NCI-H2196 (cell line): ENCODE results near the gene INO80C.
"Not testable (repeated sequence)": the region's sequence is repeated elsewhere in the genome, so short reads cannot be mapped to it uniquely, and the experiment has no call there.

Source experiments
- DNase-seq: peaks from one replicate; lab custom pipeline; 2025; ENCODE audit not compliant: unreplicated experiment; lab: John Stamatoyannopoulos, UW

INO80C gene

DNA sequence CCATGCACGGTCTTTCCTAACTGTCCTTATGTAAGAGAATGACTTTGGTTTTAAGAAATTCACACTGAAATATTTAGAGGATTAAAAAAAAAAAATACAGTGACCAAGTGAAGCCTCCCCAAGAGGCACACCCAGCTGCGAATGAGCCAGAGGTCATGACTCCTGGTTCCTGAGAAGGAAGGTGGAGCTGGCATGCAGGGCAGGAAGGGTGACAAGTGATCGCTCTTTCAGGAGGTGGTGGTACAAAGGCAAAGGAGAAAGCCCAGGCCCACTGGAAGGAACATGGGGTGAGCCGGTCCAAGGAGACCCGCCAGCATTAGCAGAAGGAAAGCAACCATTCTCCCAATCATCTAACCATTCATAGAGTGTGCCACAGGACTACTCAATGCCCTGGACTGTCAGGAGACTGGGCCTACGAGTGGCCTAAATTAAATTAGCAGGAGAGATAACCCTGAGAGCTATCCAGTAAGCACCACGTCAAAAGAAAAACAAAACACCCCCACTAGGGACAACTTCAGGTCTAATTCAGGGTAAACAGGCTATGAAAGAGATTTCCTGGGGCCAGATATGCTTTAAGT, 7.8 kb downstream of the INO80C start:
- DNase-seq: no peak

DNA sequence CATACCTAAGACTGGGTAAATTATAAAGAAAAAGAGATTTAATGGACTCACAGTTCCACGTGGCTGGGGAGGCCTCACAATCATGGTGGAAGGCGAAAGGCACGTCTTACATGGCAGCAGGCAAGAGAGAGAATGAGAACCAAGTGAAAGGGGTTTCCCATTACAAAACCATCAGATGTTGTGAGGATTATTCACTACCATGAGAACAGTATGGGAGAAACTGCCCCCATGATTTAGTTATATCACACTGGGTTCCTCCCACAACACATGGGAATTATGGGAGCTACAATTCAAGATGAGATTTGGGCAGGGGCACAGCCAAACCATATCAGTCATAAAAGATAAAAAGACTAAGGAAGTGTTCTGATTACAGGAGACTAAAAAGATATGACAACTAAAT, 8.5 kb downstream of the INO80C start:
- DNase-seq: not testable (repeated sequence)

DNA sequence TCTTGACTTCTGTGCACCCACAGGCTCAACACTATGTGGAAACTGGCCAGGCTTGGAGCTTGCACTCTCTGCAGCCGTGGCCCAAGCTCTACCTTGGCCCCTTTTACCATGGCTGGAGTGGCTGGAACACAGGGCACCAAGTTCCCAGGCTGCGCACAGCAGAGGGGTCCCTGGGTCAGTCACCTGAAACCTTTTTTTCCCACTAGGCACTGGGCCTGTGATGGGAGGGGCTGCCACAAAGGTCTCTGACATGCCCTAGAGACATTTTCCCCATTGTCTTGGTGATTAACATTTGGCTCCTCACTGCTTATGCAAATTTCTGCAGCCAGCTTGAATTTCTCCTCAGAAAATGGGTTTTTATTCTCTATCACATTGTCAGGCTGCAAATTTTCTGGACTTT, 9.4 kb downstream of the INO80C start:
- DNase-seq: not testable (repeated sequence)

DNA sequence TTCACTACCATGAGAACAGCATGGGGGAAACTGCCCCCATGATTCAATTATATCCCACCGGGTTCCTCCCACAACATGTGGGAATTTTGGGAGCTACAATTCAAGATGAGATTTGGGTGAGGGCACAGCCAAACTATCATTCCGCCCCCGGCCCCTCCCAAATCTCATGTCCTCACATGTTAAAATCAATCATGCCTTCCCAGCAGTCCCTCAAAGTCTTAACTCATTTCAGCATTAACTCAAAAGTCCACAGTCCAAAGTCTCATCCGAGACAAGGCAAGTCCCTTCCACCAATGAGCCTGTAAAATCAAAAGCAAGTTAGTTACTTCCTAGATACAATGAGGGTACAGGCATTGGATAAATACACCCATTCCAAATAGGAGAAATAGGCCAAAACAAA, 10.2 kb downstream of the INO80C start:
- not testable (repeated sequence) for DNase-seq

DNA sequence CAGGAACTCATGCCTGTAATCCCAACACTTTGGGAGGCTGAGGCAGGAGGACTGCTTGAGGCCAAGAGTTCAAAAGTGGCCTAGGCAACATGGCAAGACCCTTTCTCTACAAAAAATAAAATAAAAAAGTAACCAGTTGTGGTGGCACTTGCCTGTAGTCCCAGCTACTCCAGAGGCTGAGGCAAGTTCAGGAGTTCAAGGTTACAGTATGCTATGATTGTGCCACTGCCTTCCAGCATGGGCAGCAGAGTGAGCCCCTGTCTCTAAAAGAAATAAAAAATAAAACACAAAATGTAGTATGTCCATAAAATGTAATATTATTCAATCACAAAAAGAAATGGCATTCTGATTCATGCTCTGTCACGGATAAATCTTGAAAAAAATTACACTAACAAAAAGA, 11.9 kb downstream of the INO80C start:
- DNase-seq: no peak

DNA sequence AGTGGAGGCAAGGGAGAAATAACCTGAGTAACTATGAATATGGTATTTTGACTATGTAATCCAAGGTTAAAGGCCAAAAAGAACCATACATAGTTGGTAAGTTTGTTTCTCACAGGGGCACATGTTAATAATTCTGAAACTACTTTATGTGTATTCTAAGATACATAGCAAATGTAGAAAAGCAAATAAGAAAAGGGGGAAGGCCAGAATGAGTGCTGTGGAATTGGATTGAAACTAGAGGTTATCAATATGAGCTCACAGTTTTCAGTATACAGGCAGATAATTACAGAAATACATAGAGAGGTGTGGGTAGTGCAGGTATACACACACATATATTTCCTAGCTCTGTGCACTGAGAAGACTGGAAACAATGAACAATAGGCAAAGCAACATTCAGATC, 13.7 kb downstream of the INO80C start:
- DNase-seq: no peak

DNA sequence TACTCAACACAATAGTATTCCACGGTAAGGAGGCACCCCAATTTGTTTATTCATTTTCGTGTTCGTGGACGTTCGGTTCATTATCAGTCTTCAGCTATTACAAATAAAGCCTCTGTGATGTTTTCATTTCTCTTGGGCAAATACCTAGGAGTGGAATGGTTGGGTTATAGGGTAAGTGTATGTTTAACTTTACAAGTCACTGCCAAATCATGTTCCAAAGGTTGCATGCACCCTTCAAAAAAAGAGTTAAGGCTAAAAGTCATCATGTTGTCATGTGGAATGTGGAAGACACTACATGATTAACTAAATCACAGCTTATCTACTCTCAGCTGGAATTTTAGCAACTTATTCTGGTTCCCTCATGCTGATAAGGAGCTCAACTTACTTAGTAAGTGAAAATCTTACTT, 15.8 kb downstream of the INO80C start:
- no peak for DNase-seq

DNA sequence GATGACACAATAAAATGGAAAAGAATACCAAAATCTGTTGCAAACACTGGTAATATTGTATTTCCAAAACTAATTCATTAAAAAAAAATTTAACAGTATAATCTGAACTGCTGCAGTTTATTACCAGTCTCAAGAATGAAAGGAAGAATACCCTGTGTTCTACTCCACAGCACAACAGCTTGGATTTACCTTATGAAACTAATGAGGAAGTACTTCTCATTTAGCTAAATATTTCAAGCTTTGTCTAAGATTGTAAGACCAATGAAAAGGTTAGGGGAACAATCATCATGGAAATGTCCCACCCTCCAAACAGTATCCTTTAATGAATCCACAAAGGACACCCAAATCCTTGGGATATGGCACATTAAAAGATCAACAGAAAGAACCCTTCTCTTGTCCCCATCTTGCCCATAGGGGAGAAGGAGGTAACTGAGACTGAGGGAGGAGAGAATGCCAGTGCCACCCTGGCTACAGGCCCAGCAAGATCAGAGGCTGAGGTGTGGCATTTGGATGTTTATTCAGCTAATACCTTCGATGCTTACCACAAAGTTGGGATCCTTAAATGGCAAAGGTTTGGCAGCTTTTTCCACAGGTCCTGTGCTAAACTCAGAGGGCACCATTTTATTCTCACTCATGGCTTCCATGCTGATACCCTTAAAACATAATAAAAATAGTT, 17.7 kb downstream of the INO80C start:
- DNase-seq: no peak

DNA sequence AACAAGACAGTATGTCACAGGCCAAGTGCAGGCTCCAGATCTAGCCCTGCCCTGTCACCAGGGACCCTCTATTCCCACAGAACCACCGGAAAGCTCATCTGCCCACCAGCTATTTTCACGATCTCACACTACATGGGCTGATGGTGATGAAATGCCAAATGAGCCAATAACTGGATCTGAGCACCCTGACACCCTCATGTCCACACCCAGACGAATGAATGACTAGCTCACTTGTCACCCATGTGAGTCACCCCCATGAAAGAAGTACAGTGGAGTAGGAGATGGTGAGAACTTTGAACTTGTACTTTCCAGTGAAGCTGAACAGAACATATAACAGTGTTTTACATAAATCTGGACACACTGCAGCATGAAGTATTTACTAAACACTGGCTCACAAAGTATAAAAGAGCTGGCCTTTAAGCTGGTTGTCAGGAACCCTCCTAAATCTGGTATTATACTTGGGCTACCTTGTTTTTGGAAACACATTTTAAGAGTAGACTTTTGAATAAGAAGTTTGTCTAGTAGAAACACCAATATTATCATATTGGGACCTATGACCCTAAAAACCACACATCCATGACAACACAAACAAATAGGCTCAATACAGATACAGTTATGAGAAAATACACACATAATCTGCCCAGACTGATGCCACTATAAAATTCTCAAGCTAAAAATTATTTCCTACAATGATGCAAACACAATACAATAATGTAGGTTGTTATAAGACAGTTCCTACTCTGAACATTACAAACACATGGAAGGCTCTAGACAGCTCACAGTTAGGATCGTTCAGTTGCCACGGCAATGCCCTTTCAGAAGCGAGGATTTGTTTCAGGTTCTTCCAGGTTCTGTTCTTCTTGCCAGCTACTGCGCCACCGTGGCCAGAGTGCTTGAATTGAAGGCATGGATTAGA, 19.0 kb downstream of the INO80C start:
- peak; percentile 25 for DNase-seq

DNA sequence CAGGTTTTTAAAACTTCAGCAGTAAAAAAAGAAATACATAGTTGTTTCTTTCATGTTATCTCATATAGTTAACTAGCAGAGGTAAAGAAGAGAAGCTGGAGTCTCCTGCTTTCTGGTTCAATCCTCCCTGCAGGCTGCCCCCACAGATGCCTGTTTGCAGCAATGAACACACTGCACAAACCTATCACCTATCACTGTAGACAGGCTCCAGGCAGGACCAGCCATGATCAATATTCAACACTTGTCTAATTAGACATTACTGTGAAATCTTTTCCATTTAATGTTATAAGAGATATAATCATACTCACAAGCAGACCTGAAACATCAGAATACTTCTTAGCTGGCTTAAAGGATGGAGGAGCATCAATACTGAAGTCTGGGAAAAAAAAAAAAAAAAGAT, 19.8 kb downstream of the INO80C start:
- no peak for DNase-seq

DNA sequence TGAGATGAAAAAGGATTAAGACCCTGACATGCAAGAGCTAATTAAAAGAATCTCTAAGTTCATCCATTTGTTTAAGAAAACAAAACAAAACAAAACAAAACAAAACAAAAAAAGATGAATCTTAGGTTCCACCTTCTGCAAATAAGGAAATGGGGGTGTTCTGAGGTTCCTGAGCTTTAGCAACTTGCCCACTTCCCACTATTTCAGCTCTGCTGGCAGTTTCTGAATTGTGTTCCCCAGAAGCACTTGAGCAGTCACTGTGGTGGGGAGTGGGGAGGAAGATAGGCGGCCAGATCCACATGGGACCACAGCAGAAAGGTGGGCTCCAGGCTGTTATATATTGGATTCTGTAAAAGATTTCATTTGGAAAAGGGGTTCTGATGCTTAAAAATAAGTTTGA, 20.3 kb downstream of the INO80C start:
- DNase-seq: no peak

DNA sequence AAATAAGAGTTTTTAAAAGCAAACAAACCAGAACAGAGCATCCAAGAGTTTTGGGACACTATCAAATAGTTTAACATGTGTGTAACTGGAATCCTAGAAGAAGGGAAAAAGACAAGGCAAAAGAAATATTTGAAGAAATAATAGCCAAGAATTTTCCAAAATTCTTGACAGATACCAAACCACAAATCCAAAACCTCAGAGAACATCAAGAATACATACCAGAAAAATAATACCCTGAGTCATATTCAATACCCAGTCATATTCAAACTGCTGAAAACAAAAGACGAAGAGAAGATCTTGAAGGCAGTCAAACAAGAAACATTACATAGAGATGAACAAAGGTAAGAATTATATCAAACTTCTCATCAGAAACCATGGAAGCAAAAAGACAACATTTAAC, 22.9 kb downstream of the INO80C start:
- no peak for DNase-seq

DNA sequence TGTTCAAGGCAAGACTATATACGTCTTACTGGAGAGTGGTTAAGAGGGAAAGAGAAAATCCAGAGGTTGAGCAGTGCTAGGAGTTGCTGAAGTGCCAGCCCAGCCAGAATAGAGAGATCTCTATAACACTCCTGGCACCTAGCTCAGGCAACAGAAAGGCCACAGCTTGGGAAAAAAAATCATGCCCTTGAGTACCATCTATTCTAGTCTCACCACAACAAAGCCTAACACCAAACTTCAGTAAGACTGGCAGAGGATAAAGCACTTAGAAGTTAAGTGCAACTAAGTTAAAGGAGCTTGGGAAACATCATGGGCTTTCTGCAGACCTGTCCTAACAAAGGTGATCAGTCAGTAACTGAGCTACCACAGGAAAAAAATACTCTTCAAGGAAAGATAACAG, 24.2 kb downstream of the INO80C start:
- no peak for DNase-seq

DNA sequence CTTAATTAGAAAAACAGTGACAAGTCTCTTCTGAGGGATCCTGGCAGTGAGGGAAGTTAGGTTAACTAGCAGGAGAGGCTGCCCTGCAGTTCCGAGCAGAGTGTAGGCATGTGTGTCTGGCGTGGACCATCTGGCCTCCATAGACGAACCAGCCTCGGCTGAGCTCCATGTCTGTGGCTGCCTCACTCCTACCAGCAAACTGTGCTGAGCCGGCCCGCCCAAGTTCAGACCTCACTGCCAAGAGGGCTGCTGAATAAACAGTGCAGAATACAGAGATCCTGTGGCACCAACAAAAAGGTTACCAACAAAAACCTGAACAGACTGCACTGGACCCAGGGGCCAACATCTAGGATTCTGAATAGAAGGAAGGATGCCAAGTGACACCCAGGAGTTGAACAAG, 27.3 kb downstream of the INO80C start:
- DNase-seq: no peak

DNA sequence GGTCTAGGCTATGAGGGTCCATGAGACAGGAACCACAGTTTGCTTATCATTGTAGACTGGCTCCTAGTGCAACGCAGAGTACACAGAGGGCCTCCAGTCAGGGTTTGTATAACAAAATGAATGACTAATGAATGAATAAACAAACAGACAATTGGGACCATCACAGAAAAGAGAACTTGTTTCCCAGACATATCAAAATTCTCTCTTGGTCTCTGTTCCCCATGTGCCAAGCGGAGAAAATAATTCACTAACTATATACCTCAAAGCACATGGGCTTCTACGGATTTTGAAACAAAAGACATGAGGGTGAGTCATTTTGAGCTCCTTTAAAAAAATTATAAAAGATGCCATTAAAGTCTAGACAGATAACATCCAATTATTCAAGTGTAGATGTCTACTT, 28.0 kb downstream of the INO80C start:
- DNase-seq: no peak

DNA sequence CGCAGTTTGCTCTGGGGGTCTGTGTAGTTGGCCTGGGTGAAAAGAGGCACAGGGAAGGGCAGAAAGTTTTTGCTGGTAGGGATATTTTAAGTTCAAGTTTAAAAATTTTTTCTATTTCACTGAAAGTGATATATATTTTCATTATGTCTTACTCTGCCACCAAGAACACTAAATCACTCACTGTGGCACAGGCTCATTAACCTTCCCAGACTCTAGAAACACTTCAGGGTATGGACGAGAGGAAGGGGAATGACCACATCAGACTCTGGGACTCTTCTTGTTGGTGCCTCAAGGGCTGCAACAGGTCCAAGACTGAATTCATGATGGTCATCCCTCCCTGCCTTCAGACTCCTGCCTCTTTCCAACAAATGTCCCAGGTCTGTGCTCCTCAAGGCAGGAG, 29.0 kb downstream of the INO80C start:
- DNase-seq: no peak

DNA sequence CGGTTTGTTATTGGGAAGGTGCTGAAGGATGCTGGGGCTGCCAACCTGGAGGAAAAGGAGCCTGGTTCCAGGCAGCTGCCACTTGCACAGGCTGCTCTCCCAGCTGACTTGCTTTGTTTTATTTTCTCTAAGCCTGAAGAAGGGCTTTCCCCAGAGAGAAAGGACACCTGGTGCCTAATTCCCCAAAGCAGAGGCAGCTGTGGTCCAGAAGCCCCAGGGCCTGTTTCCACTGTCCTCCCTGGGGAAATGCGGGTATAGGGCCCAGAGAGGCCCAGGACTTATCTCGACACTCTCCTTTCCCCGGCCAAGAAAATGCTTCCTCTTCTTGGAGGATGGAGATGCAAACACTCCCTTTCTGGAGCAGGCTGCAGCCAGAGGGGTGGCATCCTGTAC, 30.1 kb downstream of the INO80C start:
- DNase-seq: no peak

DNA sequence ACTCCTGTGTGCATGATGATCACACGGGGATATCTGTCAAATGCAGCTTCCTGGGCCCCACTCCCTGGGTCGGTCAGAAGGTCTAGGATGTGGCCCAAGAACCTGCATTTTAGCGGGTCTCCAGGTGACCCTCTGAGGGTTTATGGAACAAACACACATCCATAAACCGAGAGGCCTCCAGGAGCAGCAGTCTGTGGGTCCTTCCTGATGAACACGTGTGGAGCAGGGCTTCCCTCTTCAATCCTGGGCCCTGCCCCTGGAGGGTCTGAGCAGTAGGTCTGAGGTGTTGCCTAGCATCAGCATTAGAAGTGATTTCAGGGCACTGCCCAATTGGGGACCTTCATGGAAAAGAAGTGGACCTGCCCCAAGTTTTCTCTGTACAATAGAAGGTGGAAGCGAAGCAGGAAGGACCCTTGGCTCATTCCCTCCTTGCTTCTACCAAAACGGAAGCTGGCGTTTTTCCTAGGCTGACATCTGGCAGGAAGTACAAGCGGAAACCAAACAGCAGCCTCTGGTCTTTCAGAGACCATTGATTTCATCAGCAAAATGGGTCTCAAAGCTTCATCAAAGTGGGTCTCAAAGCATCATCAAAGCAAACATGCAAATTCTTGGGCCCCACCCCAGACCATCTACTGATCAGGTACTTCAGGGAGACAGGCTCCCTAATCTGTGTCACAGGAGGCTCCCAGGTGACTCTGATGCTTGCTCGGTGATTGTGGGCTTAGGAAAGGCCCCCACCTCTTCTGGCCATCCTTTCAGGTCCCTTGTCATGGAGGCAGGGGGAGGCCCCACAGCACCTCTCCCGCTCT, 30.7 kb downstream of the INO80C start:
- DNase-seq: no peak

DNA sequence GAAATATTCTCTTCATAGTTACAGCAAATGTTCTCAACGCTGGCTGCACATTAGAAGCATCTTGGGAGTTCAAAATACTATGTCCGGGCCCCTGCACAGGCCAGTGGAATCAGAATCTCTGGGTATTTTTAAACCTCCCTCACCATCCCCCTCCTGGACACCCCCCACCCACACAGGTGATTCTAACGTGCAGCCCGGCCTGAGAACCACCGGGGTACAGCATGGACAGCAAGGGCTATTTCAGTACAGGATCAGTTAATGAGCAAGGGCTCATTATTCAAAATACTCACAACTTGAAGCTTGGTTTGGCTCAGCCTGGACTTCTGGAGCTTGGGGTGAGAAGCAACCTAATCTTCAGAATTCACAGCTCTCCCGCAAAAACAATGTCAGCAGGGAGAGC, 31.4 kb downstream of the INO80C start:
- no peak for DNase-seq

DNA sequence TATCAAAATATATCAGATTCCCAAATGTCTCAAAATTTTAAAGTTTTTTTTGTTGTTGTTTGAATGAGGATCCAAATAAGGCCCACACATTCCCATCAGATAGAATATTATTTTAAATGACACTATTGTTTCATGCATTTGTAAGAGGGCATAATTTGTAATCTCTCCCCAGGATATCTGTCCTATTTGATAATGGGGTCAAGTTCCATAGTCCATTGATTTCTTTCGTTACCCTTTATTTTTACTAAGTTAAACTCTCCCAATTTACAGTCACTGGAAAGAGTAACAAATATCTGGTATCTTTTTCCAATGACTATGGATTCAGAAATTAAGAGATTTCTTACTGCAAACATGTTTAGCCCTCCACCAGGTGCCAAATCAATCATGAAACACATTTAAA, 32.4 kb downstream of the INO80C start:
- no peak for DNase-seq

DNA sequence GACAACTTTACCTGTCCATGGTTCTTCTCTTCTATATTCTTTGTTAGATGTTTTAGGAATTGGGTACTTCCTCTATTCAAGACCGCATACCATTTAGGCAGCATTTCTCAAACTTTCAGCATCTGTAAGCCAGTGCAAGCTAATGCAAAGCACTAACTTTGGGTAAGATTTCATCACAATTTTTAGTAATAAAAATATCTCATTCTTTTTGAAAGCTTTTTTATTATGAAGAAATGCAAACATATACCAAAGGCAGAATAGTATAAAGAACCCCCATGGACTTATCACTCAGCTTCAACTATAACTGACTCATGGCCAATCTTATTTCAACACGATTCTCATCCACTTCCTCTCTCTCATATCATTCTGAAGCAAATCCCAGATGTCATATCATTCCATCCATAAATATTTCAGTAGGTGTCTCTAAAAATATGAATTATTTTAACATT, 32.9 kb downstream of the INO80C start:
- DNase-seq: no peak
